ENCODE measurements around the gene MEG3.
A peak's percentile ranks its signal among the peaks of the same experiment; 100 is the strongest.

Gene MEG3

GRCh38 chr14:100782516-100783320 lies 43.2 kb upstream of the MEG3 start:
- Mint-ChIP-seq H3K9me3 (no peaks in the 10 kb centered on the region), H3K4me1 (peaks cover 76% of the 10 kb centered on the region), H3K36me3 (ENCODE audit: low read depth) (no peaks in the 10 kb centered on the region), H3K4me3 (no peak overlapping the region), H3K27ac (peak overlapping the region; percentile 78), H3K27me3 (ENCODE audit: low read depth, poor library complexity) (peaks cover 10% of the 10 kb centered on the region)
- no peak for TF ChIP-seq CTCF (IDR thresholded peaks at IDR 0.05)
- no peak for DNase-seq

GRCh38 chr14:100783630-100784370 lies 42.1 kb upstream of the MEG3 start:
- Mint-ChIP-seq H3K4me1 (peaks cover 77% of the 10 kb centered on the region), H3K9me3 (no peaks in the 10 kb centered on the region)

GRCh38 chr14:100784523-100785337 lies 41.2 kb upstream of the MEG3 start:
- no peak for DNase-seq
- H3K9me3 Mint-ChIP-seq = no peaks in the 10 kb centered on the region
- peaks cover 9% of the 10 kb centered on the region for H3K27me3 Mint-ChIP-seq (ENCODE audit: low read depth, poor library complexity)
- no peaks in the 10 kb centered on the region for H3K36me3 Mint-ChIP-seq (ENCODE audit: low read depth)
- H3K27ac Mint-ChIP-seq = peak overlapping the region; percentile 52
- peaks cover 86% of the 10 kb centered on the region for H3K4me1 Mint-ChIP-seq
- no peak overlapping the region for H3K4me3 Mint-ChIP-seq
- TF ChIP-seq CTCF (IDR thresholded peaks at IDR 0.05) = no peak

More at GRCh38 chr14:100783630-100784370, 42.1 kb upstream of the MEG3 start:
- TF ChIP-seq CTCF (IDR thresholded peaks at IDR 0.05) = no peak
- peaks cover 9% of the 10 kb centered on the region for H3K27me3 Mint-ChIP-seq (ENCODE audit: low read depth, poor library complexity)
- H3K27ac Mint-ChIP-seq = no peak overlapping the region
- DNase-seq = no peak
- no peaks in the 10 kb centered on the region for H3K36me3 Mint-ChIP-seq (ENCODE audit: low read depth)
- H3K4me3 Mint-ChIP-seq = no peak overlapping the region

GRCh38 chr14:100785338-100785615 lies 40.6 kb upstream of the MEG3 start:
- Mint-ChIP-seq H3K4me1 (peaks cover 87% of the 10 kb centered on the region), H3K4me3 (no peak overlapping the region), H3K36me3 (ENCODE audit: low read depth) (no peaks in the 10 kb centered on the region), H3K9me3 (no peaks in the 10 kb centered on the region), H3K27me3 (ENCODE audit: low read depth, poor library complexity) (peaks cover 8% of the 10 kb centered on the region), H3K27ac (no peak overlapping the region)
- DNase-seq = no peak
- TF ChIP-seq CTCF (IDR thresholded peaks at IDR 0.05) = no peak

GRCh38 chr14:100785626-100786025 lies 40.3 kb upstream of the MEG3 start:
- no peaks in the 10 kb centered on the region for H3K9me3 Mint-ChIP-seq
- peaks cover 6% of the 10 kb centered on the region for H3K27me3 Mint-ChIP-seq (ENCODE audit: low read depth, poor library complexity)
- peak overlapping the region; percentile 84 for H3K27ac Mint-ChIP-seq
- TF ChIP-seq CTCF (IDR thresholded peaks at IDR 0.05) = no peak
- H3K4me1 Mint-ChIP-seq = peaks cover 87% of the 10 kb centered on the region
- H3K4me3 Mint-ChIP-seq = no peak overlapping the region
- no peak for DNase-seq
- no peaks in the 10 kb centered on the region for H3K36me3 Mint-ChIP-seq (ENCODE audit: low read depth)
